Measurements from ENCODE around the gene TBPL1.

GRCh38 chr6:133958791-133959190 is 5.8 kb downstream of the TBPL1 start:
- TF ChIP-seq EZH2 (IDR thresholded peaks at IDR 0.05; ENCODE audit: insufficient read depth, poor library complexity, severe bottlenecking), result no peak
- no peak for TF ChIP-seq EZH2phosphoT487 (IDR thresholded peaks at IDR 0.05; ENCODE audit: insufficient read depth, low read depth)
